CD4-positive, alpha-beta T cell (primary cell): Measurements from ENCODE around the gene ENPP5. TPM values are rescaled to one million over a fixed set of nuclear protein-coding genes. Genes with fewer than 3 reads are reported as not detected.

Source experiments
- ATAC-seq: fragments of 200-7000 bp; cut with Tn5 transposase; one replicate; pipeline ENCODE4 v1.10.0; 2022; ENCODE audit warnings: mild to moderate bottlenecking; ENCODE audit not compliant: poor library complexity
- CTCF ChIA-PET: fragments of 350-600 bp; sonication (Branson Sonifier 250); formaldehyde crosslinking; loops from one replicate; lab custom pipeline; 2021; ENCODE audit warnings: antibody characterized with exemption, inconsistent platforms; lab: Charles Lee
- POLR2A ChIA-PET: fragments of 350-600 bp; sonication (Branson Sonifier 250); formaldehyde crosslinking; loops from one replicate; lab custom pipeline; 2021; ENCODE audit warnings: antibody characterized with exemption, inconsistent platforms; lab: Charles Lee
- DNase-seq, 14 experiments: peaks; one replicate each; pipeline ENCODE4 v3.0.0-alpha.2; 2013 to 2020; ENCODE audit warnings: mixed read lengths in 2 of 14
- H3K27ac ChIP-seq, 2 donors: one replicate each; pipeline versions ENCODE4 v1.5.1 to v1.7.0; 2013; ENCODE audit warnings: low read length in 2 of 2, low read depth in 1 of 2, mild to moderate bottlenecking in 1 of 2
- H3K27me3 ChIP-seq, 2 experiments: 1 replicate in 1 of 2; 2 replicates in 1 of 2; pipeline versions ENCODE4 v1.6.1 to v1.7.0; 2013; ENCODE audit warnings: low read length in 2 of 2, control low read depth in 1 of 2, mild to moderate bottlenecking in 1 of 2, moderate library complexity in 1 of 2; ENCODE audit not compliant: insufficient read depth in 2 of 2, control insufficient read depth in 1 of 2
- H3K36me3 ChIP-seq: one replicate; pipeline ENCODE4 v1.6.1; 2013; ENCODE audit warnings: low read length, control low read depth; ENCODE audit not compliant: insufficient read depth
- H3K4me1 ChIP-seq: one replicate; pipeline ENCODE4 v1.6.1; 2013; ENCODE audit warnings: low read length, control low read depth; ENCODE audit not compliant: insufficient read depth
- H3K4me3 ChIP-seq: one replicate; pipeline ENCODE4 v1.5.1; 2013; ENCODE audit warnings: mild to moderate bottlenecking, low read length, moderate library complexity
- H3K9me3 ChIP-seq, 2 experiments: 1 replicate in 1 of 2; 2 replicates in 1 of 2; pipeline versions ENCODE4 v1.6.1 to v1.7.0; 2013; ENCODE audit warnings: low read length in 2 of 2, mild to moderate bottlenecking in 2 of 2, control low read depth in 1 of 2, moderate library complexity in 1 of 2; ENCODE audit not compliant: control insufficient read depth in 1 of 2, insufficient read depth in 1 of 2
- H3K27ac Mint-ChIP-seq: one replicate; pipeline ENCODE4 v1.8.0; 2020; ENCODE audit warnings: mixed read lengths
- H3K27me3 Mint-ChIP-seq: one replicate; pipeline ENCODE4 v1.8.0; 2021; ENCODE audit warnings: mixed read lengths
- H3K36me3 Mint-ChIP-seq: one replicate; pipeline ENCODE4 v1.8.0; 2021; ENCODE audit warnings: low read depth, mixed read lengths
- H3K4me1 Mint-ChIP-seq: one replicate; pipeline ENCODE4 v1.8.0; 2021; ENCODE audit warnings: low read depth, mixed read lengths
- H3K4me3 Mint-ChIP-seq: one replicate; pipeline ENCODE4 v1.8.0; 2020; ENCODE audit warnings: mild to moderate bottlenecking, mixed read lengths
- H3K9me3 Mint-ChIP-seq: one replicate; pipeline ENCODE4 v1.8.0; 2020; ENCODE audit warnings: mixed read lengths
- CTCF ChIP-seq: fragments of 200-600 bp; IDR thresholded peaks from one replicate; pipeline ENCODE4 v1.8.0; 2022; ENCODE audit warnings: antibody characterized with exemption, mild to moderate bottlenecking
- intact Hi-C, 2 experiments: fragments of 100-400 bp; cut with DNase I in 1 of 2; cut with micrococcal nuclease in 1 of 2; formaldehyde crosslinking; loops; one replicate each; pipeline versions ENCODE4 v1.15.1 to v1.9.0; 2023 to 2025; cut with DNase I, micrococcal nuclease
- total RNA-seq, 174 experiments: library from RNA in 2 of 174; stranded (reverse) in 2 of 174; gene quantifications; one replicate each; pipeline ENCODE4 v1.2.3 and lab custom pipeline; 2021 to 2026

The ENPP5 gene
- total RNA-seq, 2 experiments from 2014 or later, result 0.11 to 0.19 TPM

- Mint-ChIP-seq H3K9me3 (no peaks in the 10 kb centered on the region), H3K36me3 (no peaks in the 10 kb centered on the region), H3K4me1 (no peaks in the 10 kb centered on the region), H3K27ac (no peak overlapping the region), H3K4me3 (no peak overlapping the region), H3K27me3 (no peaks in the 10 kb centered on the region)
- no peak overlapping the region for H3K27ac ChIP-seq
- peaks cover 0 to 7% of the 10 kb centered on the region in 2 experiments for H3K9me3 ChIP-seq
- no peak overlapping the region for H3K4me3 ChIP-seq
- ChIA-PET POLR2A (no interaction called here), CTCF (no interaction called here)
- no peaks in the 10 kb centered on the region for H3K4me1 ChIP-seq
- ATAC-seq (no peak), DNase-seq (no peak)
- H3K27me3 ChIP-seq, result no peaks in the 10 kb centered on the region
- intact Hi-C loops, result no loop called here
- no peak for TF ChIP-seq CTCF
- no peaks in the 10 kb centered on the region for H3K36me3 ChIP-seq
These were observed 37.5 kb upstream of the ENPP5 start for GRCh38 chr6:46208303-46208702.

GRCh38 chr6:46207174-46207573 is 36.4 kb upstream of the ENPP5 start:
- Mint-ChIP-seq H3K4me1 (no peaks in the 10 kb centered on the region), H3K36me3 (no peaks in the 10 kb centered on the region), H3K4me3 (no peak overlapping the region), H3K27ac (no peak overlapping the region), H3K9me3 (no peaks in the 10 kb centered on the region), H3K27me3 (no peaks in the 10 kb centered on the region)
- Histone ChIP-seq H3K36me3 (no peaks in the 10 kb centered on the region), H3K4me1 (no peaks in the 10 kb centered on the region), H3K9me3 (peaks cover 0 to 7% of the 10 kb centered on the region in 2 experiments), H3K27ac (no peak overlapping the region), H3K4me3 (no peak overlapping the region), H3K27me3 (peaks cover 0 to 3% of the 10 kb centered on the region in 2 experiments)
- no peak for ATAC-seq
- intact Hi-C loops, result no loop called here
- ChIA-PET POLR2A (no interaction called here), CTCF (no interaction called here)
- no peak for DNase-seq
- TF ChIP-seq CTCF, result no peak

DNA sequence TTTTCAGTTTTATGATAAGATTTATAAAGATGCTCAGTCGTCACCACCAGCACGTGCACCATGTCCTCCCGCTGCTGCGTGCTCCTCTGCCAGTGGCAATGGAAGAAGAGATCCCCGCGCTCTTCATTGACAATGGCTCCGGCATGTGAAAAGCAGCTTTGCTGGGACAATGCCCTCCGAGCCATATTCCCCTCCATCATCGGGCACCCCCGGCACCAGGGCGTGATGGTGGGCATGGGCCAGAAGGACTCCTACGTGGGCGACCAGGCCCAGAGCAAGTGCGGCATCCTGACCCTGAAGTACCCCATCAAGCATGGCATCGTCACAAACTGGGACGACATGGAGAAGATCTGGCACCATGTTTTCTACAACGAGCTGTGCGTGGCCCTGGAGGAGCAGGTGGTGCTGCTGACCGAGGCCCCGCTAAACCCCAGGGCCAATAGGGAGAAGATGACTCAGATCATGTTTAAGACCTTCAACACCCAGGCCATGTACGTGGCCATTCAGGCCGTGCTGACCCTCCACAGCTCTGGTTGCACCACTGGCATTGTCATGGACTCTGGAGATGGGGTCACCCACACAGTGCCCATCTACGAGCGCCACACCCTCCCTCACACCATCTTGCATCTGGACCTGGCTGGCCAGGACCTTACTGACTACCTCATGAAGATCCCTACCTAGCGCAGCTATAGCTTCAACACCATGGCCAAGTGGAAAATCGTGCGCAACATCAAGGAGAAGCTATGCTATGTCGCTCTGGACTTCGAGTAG is 34.3 kb upstream of the ENPP5 start:
- DNase-seq, result no peak
- H3K4me1 ChIP-seq, result no peaks in the 10 kb centered on the region
- ChIA-PET POLR2A (no interaction called here), CTCF (no interaction called here)
- Mint-ChIP-seq H3K9me3 (no peaks in the 10 kb centered on the region), H3K4me1 (no peaks in the 10 kb centered on the region), H3K4me3 (no peak overlapping the region), H3K27ac (no peak overlapping the region), H3K36me3 (no peaks in the 10 kb centered on the region), H3K27me3 (no peaks in the 10 kb centered on the region)
- no peak for TF ChIP-seq CTCF
- no peak overlapping the region for H3K4me3 ChIP-seq
- ATAC-seq, result no peak
- H3K36me3 ChIP-seq, result no peaks in the 10 kb centered on the region
- no peak overlapping the region for H3K27ac ChIP-seq
- intact Hi-C loops, result no loop called here
- H3K27me3 ChIP-seq, result peaks cover 0 to 3% of the 10 kb centered on the region in 2 experiments
- H3K9me3 ChIP-seq, result peaks cover 0 to 7% of the 10 kb centered on the region in 2 experiments
